ENCODE results near the gene KLHL24.
"Not testable (repeated sequence)": the region's sequence is repeated elsewhere in the genome, so short reads cannot be mapped to it uniquely, and the experiment has no call there.

Gene KLHL24

GRCh38 chr3:183635107-183635430 lies 354 bp upstream of the KLHL24 start:
- DNase-seq (ENCODE audit: low read depth in 3 of 3): no peak

- peak; percentile 79 to 88 (median 87) for DNase-seq (ENCODE audit: low read depth in 3 of 3)
Observed at GRCh38 chr3:183636221-183637105, 1.0 kb downstream of the KLHL24 start.

GRCh38 chr3:183637106-183637486 lies 1.7 kb downstream of the KLHL24 start:
- no peak for DNase-seq (ENCODE audit: low read depth in 3 of 3)

GRCh38 chr3:183637633-183638032 lies 2.2 kb downstream of the KLHL24 start:
- not testable (repeated sequence) for DNase-seq (ENCODE audit: low read depth in 3 of 3)

- DNase-seq (ENCODE audit: low read depth in 3 of 3): no peak
Observed at GRCh38 chr3:183638101-183638852, 2.9 kb downstream of the KLHL24 start.

- not testable (repeated sequence) for DNase-seq (ENCODE audit: low read depth in 3 of 3)
Observed at GRCh38 chr3:183640635-183641034, 5.2 kb downstream of the KLHL24 start.

- DNase-seq (ENCODE audit: low read depth in 3 of 3): no peak
Observed at GRCh38 chr3:183641882-183642281, 6.5 kb downstream of the KLHL24 start.

- no peak for DNase-seq (ENCODE audit: low read depth in 3 of 3)
Observed at GRCh38 chr3:183644244-183644643, 8.8 kb downstream of the KLHL24 start.

GRCh38 chr3:183645254-183645653 lies 9.8 kb downstream of the KLHL24 start:
- no peak for DNase-seq (ENCODE audit: low read depth in 3 of 3)

- DNase-seq (ENCODE audit: low read depth in 3 of 3): no peak
Observed at GRCh38 chr3:183650554-183650953, 15.1 kb downstream of the KLHL24 start.

- no peak for DNase-seq (ENCODE audit: low read depth in 3 of 3)
Observed at GRCh38 chr3:183653209-183654064, 18.0 kb downstream of the KLHL24 start.

GRCh38 chr3:183654727-183655126 lies 19.3 kb downstream of the KLHL24 start:
- DNase-seq (ENCODE audit: low read depth in 3 of 3): no peak

- DNase-seq (ENCODE audit: low read depth in 3 of 3): no peak
Observed at GRCh38 chr3:183662099-183662498, 26.7 kb downstream of the KLHL24 start.

GRCh38 chr3:183664913-183665381 lies 29.5 kb downstream of the KLHL24 start:
- no peak for DNase-seq (ENCODE audit: low read depth in 3 of 3)

- no peak for DNase-seq (ENCODE audit: low read depth in 3 of 3)
Observed at GRCh38 chr3:183680061-183680460, 44.6 kb downstream of the KLHL24 start.

GRCh38 chr3:183687705-183688104 lies 52.3 kb downstream of the KLHL24 start:
- no peak for DNase-seq (ENCODE audit: low read depth in 3 of 3)

GRCh38 chr3:183688874-183689273 lies 53.5 kb downstream of the KLHL24 start:
- no peak for DNase-seq (ENCODE audit: low read depth in 3 of 3)

- DNase-seq (ENCODE audit: low read depth in 3 of 3): not testable (repeated sequence)
Observed at GRCh38 chr3:183689621-183690020, 54.2 kb downstream of the KLHL24 start.

GRCh38 chr3:183690402-183690995 lies 55.1 kb downstream of the KLHL24 start:
- DNase-seq (ENCODE audit: low read depth in 3 of 3): no peak

- no peak for DNase-seq (ENCODE audit: low read depth in 3 of 3)
Observed at GRCh38 chr3:183692436-183692835, 57.0 kb downstream of the KLHL24 start.

- no peak for DNase-seq (ENCODE audit: low read depth in 3 of 3)
Observed at GRCh38 chr3:183695569-183696364, 60.3 kb downstream of the KLHL24 start.

All from stimulated activated CD4-positive, alpha-beta T cell treated with anti-CD3 and anti-CD28 coated beads, TNF-alpha, amount 100 ng/mL, for 48 hours (primary cell).